Measurements from ENCODE around the gene NTHL1. TPM values are rescaled to one million over a fixed set of nuclear protein-coding genes. Genes with fewer than 3 reads are reported as not detected.

Gene NTHL1
- total and polyA plus RNA-seq, 2 of the 13 experiments (the other 11 are each of a cell fraction or from before 2014, with no cell fraction given) = 47.5 to 64.9 TPM

DNA sequence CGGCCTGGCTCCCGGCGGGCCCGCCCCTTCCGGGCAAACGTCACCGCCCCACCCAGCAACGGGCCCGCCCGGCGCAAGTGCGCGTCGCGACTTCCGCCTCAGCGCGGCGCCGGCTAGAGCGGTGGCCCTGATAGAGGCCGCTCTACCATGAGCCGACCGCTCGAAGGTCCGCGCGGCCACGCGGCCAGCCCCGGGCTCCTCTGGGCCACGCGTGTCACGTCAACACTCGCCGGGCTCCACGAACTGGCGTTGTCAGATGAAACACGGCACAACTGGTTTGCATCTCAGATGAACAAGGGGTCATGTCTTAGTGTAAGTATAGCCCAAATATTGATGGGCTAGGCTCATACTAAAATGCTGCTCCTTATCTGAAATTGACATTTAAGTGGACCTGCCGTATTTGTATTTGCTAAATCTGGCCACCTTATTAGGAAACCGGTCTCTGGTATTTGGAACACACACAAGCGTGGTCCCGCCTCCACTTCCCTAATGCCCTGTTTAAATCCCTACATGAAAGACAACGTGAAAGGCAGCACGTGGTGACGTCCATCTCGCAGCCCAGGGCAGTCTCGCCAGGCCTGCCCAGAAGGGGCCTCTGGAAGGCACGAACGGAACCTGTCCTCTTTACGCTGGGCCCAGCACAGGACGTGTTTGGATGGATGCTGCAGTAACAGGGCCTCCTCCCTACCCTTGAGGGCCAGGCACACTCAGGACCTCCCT lies 37.7 kb downstream of the NTHL1 start, which contains the start of gene ZNF598 (continued):
- peak; percentile 81; the same call in 1 of the 2 replicates for TF ChIP-seq CAMTA2 (CRISPR knock-in tag; IDR thresholded peaks at IDR 0.05; ENCODE audit: borderline replicate concordance)
- peak; percentile 64; the same call in 1 of the 2 replicates for TF ChIP-seq MTA1 (CRISPR knock-in tag; IDR thresholded peaks at IDR 0.05; ENCODE audit: borderline replicate concordance)
- no peak for TF ChIP-seq BRCA1 (CRISPR knock-in tag; IDR thresholded peaks at IDR 0.05)
- TF ChIP-seq, protein P1, sequence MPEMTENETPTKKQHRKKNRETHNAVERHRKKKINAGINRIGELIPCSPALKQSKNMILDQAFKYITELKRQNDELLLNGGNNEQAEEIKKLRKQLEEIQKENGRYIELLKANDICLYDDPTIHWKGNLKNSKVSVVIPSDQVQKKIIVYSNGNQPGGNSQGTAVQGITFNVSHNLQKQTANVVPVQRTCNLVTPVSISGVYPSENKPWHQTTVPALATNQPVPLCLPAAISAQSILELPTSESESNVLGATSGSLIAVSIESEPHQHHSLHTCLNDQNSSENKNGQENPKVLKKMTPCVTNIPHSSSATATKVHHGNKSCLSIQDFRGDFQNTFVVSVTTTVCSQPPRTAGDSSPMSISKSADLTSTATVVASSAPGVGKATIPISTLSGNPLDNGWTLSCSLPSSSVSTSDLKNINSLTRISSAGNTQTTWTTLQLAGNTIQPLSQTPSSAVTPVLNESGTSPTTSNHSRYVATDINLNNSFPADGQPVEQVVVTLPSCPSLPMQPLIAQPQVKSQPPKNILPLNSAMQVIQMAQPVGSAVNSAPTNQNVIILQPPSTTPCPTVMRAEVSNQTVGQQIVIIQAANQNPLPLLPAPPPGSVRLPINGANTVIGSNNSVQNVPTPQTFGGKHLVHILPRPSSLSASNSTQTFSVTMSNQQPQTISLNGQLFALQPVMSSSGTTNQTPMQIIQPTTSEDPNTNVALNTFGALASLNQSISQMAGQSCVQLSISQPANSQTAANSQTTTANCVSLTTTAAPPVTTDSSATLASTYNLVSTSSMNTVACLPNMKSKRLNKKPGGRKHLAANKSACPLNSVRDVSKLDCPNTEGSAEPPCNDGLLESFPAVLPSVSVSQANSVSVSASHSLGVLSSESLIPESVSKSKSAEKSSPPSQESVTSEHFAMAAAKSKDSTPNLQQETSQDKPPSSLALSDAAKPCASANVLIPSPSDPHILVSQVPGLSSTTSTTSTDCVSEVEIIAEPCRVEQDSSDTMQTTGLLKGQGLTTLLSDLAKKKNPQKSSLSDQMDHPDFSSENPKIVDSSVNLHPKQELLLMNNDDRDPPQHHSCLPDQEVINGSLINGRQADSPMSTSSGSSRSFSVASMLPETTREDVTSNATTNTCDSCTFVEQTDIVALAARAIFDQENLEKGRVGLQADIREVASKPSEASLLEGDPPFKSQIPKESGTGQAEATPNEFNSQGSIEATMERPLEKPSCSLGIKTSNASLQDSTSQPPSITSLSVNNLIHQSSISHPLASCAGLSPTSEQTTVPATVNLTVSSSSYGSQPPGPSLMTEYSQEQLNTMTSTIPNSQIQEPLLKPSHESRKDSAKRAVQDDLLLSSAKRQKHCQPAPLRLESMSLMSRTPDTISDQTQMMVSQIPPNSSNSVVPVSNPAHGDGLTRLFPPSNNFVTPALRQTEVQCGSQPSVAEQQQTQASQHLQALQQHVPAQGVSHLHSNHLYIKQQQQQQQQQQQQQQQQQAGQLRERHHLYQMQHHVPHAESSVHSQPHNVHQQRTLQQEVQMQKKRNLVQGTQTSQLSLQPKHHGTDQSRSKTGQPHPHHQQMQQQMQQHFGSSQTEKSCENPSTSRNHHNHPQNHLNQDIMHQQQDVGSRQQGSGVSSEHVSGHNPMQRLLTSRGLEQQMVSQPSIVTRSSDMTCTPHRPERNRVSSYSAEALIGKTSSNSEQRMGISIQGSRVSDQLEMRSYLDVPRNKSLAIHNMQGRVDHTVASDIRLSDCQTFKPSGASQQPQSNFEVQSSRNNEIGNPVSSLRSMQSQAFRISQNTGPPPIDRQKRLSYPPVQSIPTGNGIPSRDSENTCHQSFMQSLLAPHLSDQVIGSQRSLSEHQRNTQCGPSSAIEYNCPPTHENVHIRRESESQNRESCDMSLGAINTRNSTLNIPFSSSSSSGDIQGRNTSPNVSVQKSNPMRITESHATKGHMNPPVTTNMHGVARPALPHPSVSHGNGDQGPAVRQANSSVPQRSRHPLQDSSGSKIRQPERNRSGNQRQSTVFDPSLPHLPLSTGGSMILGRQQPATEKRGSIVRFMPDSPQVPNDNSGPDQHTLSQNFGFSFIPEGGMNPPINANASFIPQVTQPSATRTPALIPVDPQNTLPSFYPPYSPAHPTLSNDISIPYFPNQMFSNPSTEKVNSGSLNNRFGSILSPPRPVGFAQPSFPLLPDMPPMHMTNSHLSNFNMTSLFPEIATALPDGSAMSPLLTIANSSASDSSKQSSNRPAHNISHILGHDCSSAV (CRISPR knock-in tag; IDR thresholded peaks at IDR 0.05; ENCODE audit: borderline replicate concordance) = no peak
- TF ChIP-seq, protein P2, sequence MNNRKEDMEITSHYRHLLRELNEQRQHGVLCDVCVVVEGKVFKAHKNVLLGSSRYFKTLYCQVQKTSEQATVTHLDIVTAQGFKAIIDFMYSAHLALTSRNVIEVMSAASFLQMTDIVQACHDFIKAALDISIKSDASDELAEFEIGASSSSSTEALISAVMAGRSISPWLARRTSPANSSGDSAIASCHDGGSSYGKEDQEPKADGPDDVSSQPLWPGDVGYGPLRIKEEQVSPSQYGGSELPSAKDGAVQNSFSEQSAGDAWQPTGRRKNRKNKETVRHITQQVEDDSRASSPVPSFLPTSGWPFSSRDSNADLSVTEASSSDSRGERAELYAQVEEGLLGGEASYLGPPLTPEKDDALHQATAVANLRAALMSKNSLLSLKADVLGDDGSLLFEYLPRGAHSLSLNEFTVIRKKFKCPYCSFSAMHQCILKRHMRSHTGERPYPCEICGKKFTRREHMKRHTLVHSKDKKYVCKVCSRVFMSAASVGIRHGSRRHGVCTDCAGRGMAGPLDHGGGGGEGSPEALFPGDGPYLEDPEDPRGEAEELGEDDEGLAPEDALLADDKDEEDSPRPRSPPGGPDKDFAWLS (CRISPR knock-in tag; IDR thresholded peaks at IDR 0.05; ENCODE audit: borderline replicate concordance) = no peak
- TF ChIP-seq TBX2 (CRISPR knock-in tag; IDR thresholded peaks at IDR 0.05; ENCODE audit: borderline replicate concordance) = no peak; the same call in 1 of the 2 replicates
- peak; percentile 36; the same call in 1 of the 2 replicates for TF ChIP-seq NRL (CRISPR knock-in tag; IDR thresholded peaks at IDR 0.05; ENCODE audit: borderline replicate concordance)
- TF ChIP-seq MIER2 (CRISPR knock-in tag; IDR thresholded peaks at IDR 0.05) = no peak
- TF ChIP-seq ZNF644 (CRISPR knock-in tag; IDR thresholded peaks at IDR 0.05; ENCODE audit: low read depth) = no peak
- no peak; the same call in 1 of the 2 replicates for TF ChIP-seq ZIK1 (CRISPR knock-in tag; IDR thresholded peaks at IDR 0.05; ENCODE audit: borderline replicate concordance, low read depth)
- no peak for TF ChIP-seq MED13 (CRISPR knock-in tag; IDR thresholded peaks at IDR 0.05)
- no peak for TF ChIP-seq EZH2 (conservative IDR thresholded peaks at IDR 0.05; ENCODE audit: low read depth, low read length)
- peak; percentile 58 for TF ChIP-seq ERF (CRISPR knock-in tag; IDR thresholded peaks at IDR 0.05)
- TF ChIP-seq ZNF543 (CRISPR knock-in tag; IDR thresholded peaks at IDR 0.05) = 0 out of 2 replicates have a peak, but pooled peaks have one; percentile 66
- TF ChIP-seq, protein P3, sequence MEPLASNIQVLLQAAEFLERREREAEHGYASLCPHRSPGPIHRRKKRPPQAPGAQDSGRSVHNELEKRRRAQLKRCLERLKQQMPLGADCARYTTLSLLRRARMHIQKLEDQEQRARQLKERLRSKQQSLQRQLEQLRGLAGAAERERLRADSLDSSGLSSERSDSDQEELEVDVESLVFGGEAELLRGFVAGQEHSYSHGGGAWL (CRISPR knock-in tag; IDR thresholded peaks at IDR 0.05) = peak; percentile 80; the same call in 1 of the 2 replicates
- no peak for TF ChIP-seq MBD4 (IDR thresholded peaks at IDR 0.05; ENCODE audit: borderline replicate concordance, low read length)
- TF ChIP-seq ISL2 (CRISPR knock-in tag; IDR thresholded peaks at IDR 0.05) = peak; percentile 33; the same call in 1 of the 2 replicates
- no peak for TF ChIP-seq SATB2 (CRISPR knock-in tag; IDR thresholded peaks at IDR 0.05)
- peak; percentile 33; the same call in 1 of the 2 replicates for TF ChIP-seq BCL6 (CRISPR knock-in tag; IDR thresholded peaks at IDR 0.05)
